Suprapubic skin (tissue), 4 donors: ENCODE results near the gene HES1.

Experiments
- CTCF ChIP-seq, 2 donors: fragments of 200-600 bp in 1 of 2; fragments of 450-650 bp in 1 of 2; sonication (generic) in 1 of 2; IDR thresholded peaks; one replicate each; pipeline ENCODE4 v1.5.1; 2016 to 2019; ENCODE audit warnings: antibody characterized with exemption in 2 of 2, mild to moderate bottlenecking in 1 of 2, moderate library complexity in 1 of 2
- EP300 ChIP-seq: sonication (generic); formaldehyde crosslinking; IDR thresholded peaks from one replicate; pipeline ENCODE4 v1.6.1; 2017; ENCODE audit warnings: antibody characterized with exemption
- POLR2A ChIP-seq, 2 donors: fragments of 450-650 bp; IDR thresholded peaks; one replicate each; pipeline ENCODE4 v1.6.1; 2017; ENCODE audit warnings: antibody characterized with exemption in 2 of 2, mild to moderate bottlenecking in 2 of 2, moderate library complexity in 2 of 2
- POLR2AphosphoS5 ChIP-seq, 3 donors: sonication (generic); formaldehyde crosslinking; IDR thresholded peaks; one replicate each; pipeline ENCODE4 v1.6.1; 2017; ENCODE audit warnings: antibody characterized with exemption in 3 of 3

GRCh38 chr3:194130807-194131589, 5.0 kb upstream of the HES1 start:
- no peak for TF ChIP-seq POLR2A (IDR thresholded peaks at IDR 0.05)
- no peak for TF ChIP-seq CTCF (IDR thresholded peaks at IDR 0.05)
- TF ChIP-seq POLR2AphosphoS5 (IDR thresholded peaks at IDR 0.05) = no peak
- TF ChIP-seq EP300 = no peak
